ENCODE results near the gene PKNOX2. TPM values are rescaled to one million over a fixed set of nuclear protein-coding genes. Genes with fewer than 3 reads are reported as not detected.

PKNOX2 gene
- total RNA-seq, 1 donor from 2014 or later, result 34.9 TPM

GRCh38 chr11:125319649-125320048 is 155.1 kb downstream of the PKNOX2 start:
- H3K4me3 Mint-ChIP-seq (ENCODE audit: unreplicated experiment), result no peak overlapping the region
- TF ChIP-seq CTCF (IDR thresholded peaks at IDR 0.05), result no peak
- no peaks in the 10 kb centered on the region for H3K27me3 Mint-ChIP-seq (ENCODE audit: low read depth)

DNA sequence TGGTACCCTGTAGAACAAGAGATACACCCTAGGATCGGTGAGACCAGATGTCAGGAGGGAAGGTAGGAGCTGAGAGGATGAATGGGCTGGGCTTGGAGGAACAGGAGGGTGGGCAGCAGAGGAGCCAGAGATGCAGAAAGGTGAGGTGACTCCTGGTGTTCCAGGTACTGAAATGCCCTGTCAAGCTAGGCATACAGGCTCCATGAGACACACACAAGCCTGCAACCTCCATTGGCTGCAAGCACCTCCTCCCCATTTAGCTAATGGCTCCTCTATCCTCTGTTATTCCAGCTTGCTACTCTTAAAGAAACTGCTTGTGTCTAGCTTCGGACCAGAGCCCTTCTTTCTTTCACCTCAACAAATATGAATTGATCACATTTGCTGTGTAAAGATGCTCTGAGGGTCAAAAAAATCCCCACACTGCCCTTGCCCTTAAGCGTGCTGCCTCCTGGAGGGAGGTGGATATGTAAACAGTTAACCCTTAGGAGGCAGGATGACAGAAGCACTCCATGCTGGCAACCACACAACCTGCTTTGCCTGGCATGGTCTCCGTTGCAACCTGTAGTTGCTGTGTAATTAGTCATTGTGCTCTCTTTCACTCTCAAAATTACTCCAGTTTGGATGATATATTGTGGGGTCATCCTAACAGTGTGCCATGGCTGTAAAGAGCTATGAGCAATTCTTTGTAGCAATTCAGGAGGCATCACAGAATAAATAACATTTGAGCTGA is 156.0 kb downstream of the PKNOX2 start:
- no peak overlapping the region for H3K4me3 Mint-ChIP-seq (ENCODE audit: unreplicated experiment)
- H3K4me1 Mint-ChIP-seq (ENCODE audit: low read depth), result peaks cover 16% of the 10 kb centered on the region
- H3K27me3 Mint-ChIP-seq (ENCODE audit: low read depth), result no peaks in the 10 kb centered on the region
- DNase-seq (ENCODE audit: low spot score), result no peak
- no peak for TF ChIP-seq CTCF (IDR thresholded peaks at IDR 0.05)
- H3K9me3 Mint-ChIP-seq (ENCODE audit: low read depth), result peaks cover 6% of the 10 kb centered on the region
- peaks cover 13% of the 10 kb centered on the region for H3K36me3 Mint-ChIP-seq (ENCODE audit: low read depth)
- H3K27ac Mint-ChIP-seq (ENCODE audit: unreplicated experiment), result no peak overlapping the region

More at GRCh38 chr11:125319649-125320048, 155.1 kb downstream of the PKNOX2 start:
- DNase-seq (ENCODE audit: low spot score), result no peak
- H3K27ac Mint-ChIP-seq (ENCODE audit: unreplicated experiment), result no peak overlapping the region
- peaks cover 25% of the 10 kb centered on the region for H3K4me1 Mint-ChIP-seq (ENCODE audit: low read depth)
- peaks cover 13% of the 10 kb centered on the region for H3K36me3 Mint-ChIP-seq (ENCODE audit: low read depth)
- peaks cover 6% of the 10 kb centered on the region for H3K9me3 Mint-ChIP-seq (ENCODE audit: low read depth)

GRCh38 chr11:125322289-125322688 is 157.7 kb downstream of the PKNOX2 start:
- Mint-ChIP-seq H3K9me3 (ENCODE audit: low read depth) (peaks cover 4% of the 10 kb centered on the region), H3K4me3 (ENCODE audit: unreplicated experiment) (no peak overlapping the region), H3K27ac (ENCODE audit: unreplicated experiment) (no peak overlapping the region), H3K36me3 (ENCODE audit: low read depth) (peaks cover 9% of the 10 kb centered on the region), H3K4me1 (ENCODE audit: low read depth) (peaks cover under 1% of the 10 kb centered on the region), H3K27me3 (ENCODE audit: low read depth) (no peaks in the 10 kb centered on the region)
- DNase-seq (ENCODE audit: low spot score), result no peak
- TF ChIP-seq CTCF (IDR thresholded peaks at IDR 0.05), result no peak

DNA sequence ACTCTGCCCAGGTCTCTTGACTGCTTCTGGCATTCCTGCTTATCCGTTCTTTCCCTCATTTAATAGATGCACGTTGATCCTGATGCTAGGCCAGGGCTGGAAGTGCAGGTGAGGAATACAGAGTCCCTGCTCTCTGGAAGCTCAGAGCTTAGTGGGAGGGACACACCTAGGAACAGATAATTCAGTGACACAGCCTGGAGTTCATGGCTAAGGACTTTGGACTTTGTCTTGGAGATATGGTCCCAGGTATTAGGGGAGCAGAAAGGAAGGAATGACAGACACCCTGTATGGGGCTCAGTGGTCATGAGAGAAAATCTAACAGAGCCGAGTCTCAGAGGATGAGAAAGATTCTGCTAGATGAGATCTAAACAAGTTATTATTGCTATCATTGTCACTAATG is 160.6 kb downstream of the PKNOX2 start:
- H3K27me3 Mint-ChIP-seq (ENCODE audit: low read depth), result no peaks in the 10 kb centered on the region
- H3K27ac Mint-ChIP-seq (ENCODE audit: unreplicated experiment), result no peak overlapping the region
- H3K36me3 Mint-ChIP-seq (ENCODE audit: low read depth), result peaks cover 8% of the 10 kb centered on the region
- H3K4me1 Mint-ChIP-seq (ENCODE audit: low read depth), result peaks cover 7% of the 10 kb centered on the region
- H3K9me3 Mint-ChIP-seq (ENCODE audit: low read depth), result no peaks in the 10 kb centered on the region
- DNase-seq (ENCODE audit: low spot score), result no peak
- no peak for TF ChIP-seq CTCF (IDR thresholded peaks at IDR 0.05)
- no peak overlapping the region for H3K4me3 Mint-ChIP-seq (ENCODE audit: unreplicated experiment)

DNA sequence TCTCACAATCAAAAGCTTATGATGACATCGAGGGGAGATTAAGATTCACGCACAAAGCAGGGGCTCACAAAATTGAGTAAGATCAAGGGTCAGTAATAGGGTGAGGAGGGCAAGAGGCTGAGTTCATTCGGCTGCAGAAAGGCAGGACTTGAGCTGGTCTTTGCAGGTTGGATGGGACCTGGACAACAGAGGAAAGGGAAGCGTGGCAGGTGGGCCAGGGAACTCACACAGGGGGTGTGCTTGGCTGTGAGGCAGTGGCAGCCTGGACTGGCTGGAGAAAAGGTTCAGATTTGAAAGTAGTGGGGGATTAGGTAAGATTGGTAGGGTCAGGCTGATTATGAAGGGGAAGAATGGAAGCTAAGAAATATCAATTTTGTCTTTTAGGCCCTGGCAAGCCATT is 161.6 kb downstream of the PKNOX2 start:
- Mint-ChIP-seq H3K9me3 (ENCODE audit: low read depth) (no peaks in the 10 kb centered on the region), H3K27me3 (ENCODE audit: low read depth) (no peaks in the 10 kb centered on the region), H3K4me1 (ENCODE audit: low read depth) (peaks cover 10% of the 10 kb centered on the region), H3K4me3 (ENCODE audit: unreplicated experiment) (no peak overlapping the region), H3K36me3 (ENCODE audit: low read depth) (peaks cover 8% of the 10 kb centered on the region), H3K27ac (ENCODE audit: unreplicated experiment) (no peak overlapping the region)
- no peak for DNase-seq (ENCODE audit: low spot score)
- TF ChIP-seq CTCF (IDR thresholded peaks at IDR 0.05), result no peak
